Stimulated activated CD8-positive, alpha-beta memory T cell treated with anti-CD3 and anti-CD28 coated beads, Interleukin-12 subunit alpha, Interleukin-12 subunit beta, amount 100 ng/mL, for 1 hour (primary cell): ENCODE data around the gene MYLK3.
"Not testable (repeated sequence)": the region's sequence is repeated elsewhere in the genome, so short reads cannot be mapped to it uniquely, and the experiment has no call there.

Experiments
- DNase-seq: peaks from one replicate; pipeline ENCODE4 v3.0.0-alpha.2; 2020; ENCODE audit warnings: low read depth

MYLK3 gene

DNA sequence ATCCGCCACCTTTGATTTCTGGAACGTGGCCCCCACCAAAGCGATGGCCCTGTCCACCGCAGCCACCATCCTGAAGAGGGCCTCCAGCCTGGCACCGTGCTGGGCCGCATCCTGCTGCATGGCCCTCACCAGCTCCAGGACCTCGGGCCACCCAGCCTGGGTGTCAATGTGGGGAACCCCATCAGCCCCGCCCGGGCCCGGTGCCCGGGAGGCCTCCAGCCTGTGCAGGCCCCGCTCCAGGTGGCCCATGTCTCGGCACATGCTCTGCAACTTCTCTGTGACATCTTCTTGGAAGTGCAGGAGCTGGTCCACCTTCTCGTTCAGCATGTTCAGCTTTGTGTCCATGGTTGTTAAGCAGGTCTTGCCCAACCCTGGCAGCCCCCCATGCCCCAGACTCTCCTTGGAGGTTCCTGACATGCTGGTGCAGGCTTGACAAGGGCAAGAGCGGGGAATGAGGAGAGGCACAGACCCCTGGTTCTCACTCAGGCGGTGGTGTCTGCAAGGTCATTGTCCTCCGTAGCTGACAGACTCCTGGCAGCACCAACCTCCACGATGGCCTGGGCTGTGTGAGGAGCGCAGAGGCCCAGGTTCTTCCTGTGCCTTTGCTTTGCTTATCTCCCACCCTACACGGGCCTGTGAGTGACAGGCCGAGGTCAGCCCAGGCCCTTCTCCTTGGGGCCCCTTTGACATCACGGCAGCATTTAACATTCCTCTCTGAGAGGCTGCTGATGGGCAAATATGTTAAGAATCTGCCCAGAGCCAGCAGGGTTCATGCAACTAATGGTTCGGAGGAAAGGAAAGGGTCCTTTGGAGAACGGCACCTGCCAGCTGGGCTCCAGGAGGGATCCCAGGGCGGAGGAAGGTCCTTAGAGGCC lies at the start of gene MYLK3:
Gene MYLK3 (minus strand): TSS at position 568 of the 875 bp plus-strand sequence. CDS start 151 bp downstream, at position 417.
- no peak for DNase-seq

DNA sequence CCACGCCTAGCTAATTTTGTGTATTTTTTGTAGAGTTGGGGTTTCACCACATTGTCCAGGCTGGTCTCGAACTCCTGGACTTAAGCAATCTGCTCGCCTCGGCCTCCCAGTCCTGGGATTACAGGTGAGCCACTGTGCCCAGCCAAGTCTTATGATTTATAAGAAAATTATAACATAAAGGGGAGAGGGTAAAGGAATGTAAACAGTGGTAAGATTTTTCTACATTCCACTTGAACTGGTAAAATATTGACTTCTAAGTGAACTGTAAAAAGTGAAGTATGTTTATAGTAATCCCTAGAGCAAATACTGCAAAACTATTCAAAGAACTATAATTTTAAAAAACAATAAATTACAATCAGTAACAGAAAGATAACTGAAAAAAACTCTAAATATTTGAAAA lies 49.4 kb upstream of the MYLK3 start:
- no peak for DNase-seq

DNA sequence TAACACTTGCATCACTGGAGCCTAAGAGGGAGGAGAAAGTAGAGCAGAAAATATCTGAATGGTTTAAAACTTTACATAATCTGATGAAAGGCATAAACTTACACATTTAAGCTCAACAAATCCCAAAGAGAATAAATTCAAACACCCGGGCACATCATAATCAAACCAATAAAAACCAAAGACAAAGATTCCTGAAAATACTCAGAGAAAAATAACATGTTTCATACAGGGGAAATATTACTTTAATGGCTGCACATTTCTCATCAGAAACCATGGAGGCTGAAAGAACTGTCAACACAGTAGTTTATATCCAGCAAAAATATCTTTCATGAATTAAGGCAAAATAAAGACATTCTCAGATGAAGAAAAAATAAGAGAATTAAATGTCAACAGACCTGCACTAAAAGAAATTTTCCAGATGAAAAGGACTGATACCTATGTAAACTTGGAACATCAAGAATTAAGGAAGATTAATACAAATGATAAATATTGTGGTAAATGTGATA lies 48.7 kb upstream of the MYLK3 start:
- no peak for DNase-seq

DNA sequence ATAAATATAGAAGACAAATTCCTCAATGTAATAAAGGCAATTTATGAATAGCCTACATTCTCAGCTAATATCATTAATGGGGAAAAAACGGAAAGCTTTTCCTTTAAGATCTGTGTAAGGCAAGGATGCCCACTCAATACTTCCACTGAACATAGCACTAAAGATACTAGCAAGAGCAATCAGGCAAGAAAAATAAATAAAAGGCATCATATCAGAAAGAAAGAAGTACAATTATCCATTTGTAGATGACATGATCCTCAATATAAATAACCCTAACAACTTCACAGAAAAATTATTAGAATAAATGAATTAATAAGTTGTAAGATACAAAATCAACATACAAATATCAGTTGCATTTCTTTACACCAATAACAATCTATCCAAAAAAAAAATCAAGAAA lies 45.7 kb upstream of the MYLK3 start:
- DNase-seq, result no peak

DNA sequence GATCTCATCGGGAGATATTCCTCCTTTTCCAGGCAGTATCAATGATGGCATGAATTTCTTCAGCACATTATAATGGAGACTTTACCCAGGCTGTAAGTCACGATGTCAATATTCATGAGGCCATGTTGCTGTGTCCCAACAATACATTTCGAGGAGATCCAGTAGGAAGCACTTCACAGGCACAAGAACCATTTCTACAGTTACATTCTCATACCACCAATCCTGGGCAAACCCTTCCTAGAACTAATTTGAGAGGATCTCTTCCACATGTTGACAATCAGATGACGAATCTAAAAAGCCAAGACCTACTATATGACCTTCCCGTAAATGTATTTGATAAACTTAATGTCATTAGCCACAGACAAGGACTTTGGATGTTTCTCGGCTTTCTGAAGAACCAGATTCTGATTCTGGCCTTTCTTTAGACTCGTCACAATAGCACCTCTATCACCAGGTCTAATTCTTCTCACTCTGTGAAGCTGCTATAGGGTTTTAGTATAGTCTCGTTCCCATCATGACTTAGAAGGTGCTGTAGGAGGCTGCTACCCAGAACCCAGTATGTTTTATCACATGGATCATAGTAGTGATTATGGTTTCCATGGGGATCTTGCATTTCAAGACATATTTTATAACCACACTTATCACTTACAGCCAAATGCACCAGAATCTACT lies 42.6 kb upstream of the MYLK3 start:
- DNase-seq, result no peak

DNA sequence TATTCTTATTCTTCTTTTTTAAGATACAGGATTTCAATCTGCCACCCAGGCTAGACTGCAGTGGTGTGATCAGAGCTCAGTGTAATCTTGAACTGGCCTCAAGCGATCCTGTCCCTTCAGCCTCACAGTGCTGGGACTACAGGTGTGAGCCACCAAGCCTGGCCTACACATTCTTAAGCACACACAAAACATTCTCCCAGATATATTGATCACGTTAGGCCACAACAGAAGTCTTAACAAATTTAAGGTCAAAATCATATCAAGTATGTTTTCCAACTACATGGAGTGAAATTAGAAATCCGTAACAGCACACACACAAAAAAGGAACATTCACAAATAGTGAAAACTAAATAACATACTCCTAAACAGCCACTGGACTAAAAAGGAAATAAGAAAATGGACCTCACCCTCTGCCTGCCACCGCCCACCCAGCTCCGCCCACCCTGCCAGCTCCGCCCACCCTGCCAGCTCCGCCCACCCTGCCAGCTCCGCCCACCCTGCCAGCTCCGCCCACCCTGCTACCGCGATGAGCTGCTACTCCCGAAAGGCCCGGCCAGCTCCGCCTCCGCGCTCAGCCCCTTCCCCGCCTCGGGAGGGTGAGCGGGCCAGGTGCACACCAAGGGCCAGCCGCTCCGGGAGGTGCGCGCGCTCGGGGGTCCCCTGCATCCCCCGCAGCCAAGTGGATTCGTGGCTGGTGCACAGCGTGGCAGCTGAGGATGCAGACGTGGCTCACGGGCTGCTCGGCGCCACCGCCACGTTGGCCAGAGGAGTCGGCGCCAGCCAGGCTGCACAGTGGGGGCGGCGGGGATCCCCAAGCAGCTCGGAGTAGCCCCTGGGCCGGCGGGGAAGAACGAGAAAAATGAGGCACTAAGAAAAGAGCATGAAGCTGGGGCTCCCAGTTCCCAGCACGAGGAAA lies 41.6 kb upstream of the MYLK3 start:
- peak; percentile 62 for DNase-seq

DNA sequence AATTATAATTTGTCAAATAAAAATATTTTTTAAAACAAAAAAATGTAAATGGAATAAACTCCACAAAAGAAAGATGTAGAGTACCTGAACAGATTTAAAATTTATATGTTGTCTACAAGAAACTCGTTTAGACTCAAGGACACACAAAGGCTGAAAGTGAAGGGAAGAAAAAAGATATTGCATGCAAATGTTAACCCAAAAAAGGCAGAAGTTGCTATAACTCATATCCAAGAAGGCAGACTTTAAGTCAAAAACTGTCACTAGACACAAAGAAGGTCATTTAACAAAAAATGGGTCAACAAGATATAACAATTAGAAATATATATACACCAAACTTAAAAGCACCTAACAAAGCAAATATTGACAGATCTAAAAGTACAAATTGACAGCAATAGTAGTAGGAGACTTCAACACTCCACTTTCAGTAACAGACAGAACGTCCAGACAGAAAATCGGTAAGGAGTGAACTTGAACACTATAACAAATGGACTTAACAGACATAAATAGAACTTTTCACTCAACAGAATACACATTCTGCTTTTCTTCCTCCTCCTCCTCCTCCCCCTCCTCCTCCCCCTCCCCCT lies 40.8 kb upstream of the MYLK3 start:
- no peak for DNase-seq

DNA sequence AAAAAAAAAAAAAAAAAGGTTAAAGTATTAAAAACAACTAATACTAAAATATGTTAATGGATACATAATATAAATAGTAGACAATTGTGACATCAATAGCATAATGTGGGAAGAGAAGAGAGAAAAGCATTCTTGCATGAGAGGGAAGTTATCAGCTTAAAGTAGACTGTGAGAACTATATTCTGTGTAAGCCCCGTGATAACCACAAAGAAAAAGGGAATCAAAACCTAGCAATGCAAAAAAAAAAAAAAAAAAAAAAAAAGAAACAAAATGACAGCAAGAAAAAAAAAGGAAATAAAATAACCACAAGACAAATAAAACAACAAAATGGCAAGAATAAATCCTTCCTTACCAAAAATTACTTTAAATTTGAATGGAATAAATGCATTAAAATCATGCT lies 39.8 kb upstream of the MYLK3 start:
- no peak for DNase-seq

DNA sequence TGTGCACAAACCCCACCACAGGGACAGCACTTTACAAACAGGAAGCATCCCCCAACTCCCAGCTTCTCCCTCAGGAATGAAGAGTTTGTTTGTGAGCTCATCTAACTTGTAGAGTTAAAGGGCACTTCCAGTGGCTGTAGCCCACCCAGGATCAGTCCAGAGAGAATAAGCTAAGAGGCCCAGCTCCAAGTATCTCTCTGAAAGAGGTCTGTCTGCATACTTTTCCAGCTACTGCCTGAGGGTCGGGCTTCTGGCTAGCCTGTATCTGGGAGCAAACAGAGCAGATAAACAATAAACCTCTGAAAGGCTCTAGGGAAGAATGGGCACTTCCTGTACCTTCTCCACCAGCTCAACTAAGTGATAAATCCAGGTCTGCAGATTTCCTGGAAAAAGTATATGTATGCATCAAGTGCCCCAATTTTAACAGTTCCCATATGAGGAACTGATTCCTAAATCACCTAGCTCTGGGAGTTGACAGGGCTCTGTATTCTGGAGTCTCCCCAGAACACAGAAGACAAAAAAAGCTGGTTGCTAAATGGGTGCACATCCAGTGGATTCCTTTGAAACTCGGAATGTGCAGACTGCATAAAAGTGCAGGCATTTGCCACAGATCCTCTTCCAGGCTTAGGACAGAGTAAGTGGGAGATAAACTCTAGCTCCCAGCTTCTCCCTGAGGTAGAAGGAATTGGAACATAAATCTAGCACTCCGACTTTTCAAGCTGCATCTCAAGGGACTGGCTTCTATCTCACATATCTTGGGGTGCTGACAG lies 37.1 kb upstream of the MYLK3 start:
- no peak for DNase-seq

DNA sequence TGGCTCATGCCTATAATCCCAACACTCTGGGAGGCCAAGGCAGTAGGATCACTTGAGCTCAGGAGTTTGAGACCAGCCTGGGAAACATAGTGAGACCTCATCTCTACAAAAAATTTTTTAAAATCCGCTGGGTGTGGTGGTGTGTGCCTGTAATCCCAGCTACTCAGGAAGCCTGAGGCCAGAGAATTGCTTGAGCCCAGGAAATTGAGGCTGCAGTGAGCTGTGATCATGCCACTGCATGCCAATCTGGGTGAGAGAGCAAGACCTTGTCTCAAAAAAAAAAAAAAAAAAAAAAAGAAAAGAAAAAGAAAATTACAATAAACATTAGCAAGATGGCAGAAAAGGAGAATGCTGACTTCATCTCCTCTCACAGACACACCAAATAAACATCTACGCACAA lies 36.4 kb upstream of the MYLK3 start:
- not testable (repeated sequence) for DNase-seq

DNA sequence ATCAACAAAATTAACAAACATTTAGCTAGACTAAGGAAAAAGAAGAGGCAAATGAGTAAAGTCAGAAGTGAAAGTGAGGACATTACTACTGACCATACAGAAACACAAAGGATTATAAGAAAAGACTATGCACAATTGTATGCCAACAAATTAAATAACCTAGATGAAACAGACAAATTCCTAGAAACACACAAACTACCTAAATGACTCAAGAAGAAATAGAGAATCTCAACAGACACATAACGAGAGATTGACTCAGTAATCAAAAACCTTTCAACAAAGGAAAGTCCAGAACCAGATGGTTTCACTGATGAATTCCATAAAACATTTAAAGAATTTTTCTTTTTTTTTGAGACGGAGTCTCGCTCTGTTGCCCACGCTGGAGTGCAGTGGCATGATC lies 35.7 kb upstream of the MYLK3 start:
- no peak for DNase-seq

DNA sequence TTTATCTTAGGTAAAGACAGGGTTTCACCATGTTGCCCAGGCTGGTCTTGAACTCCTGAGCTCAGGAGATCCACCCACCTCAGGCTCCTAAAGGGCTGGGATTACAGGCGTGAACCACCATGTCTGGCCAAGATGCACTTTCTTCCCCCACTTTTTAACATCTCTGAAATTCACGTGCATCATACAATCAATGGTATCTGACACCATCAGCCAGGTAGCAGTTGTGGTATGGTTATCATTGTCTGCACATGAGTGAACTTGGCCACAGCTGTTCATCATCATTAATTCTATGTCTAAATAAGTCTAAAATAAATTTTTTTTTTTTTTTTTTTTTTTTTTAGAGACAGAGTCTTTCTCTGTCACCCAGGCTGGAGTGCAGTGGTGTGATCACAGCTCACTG lies 34.2 kb upstream of the MYLK3 start:
- no peak for DNase-seq

DNA sequence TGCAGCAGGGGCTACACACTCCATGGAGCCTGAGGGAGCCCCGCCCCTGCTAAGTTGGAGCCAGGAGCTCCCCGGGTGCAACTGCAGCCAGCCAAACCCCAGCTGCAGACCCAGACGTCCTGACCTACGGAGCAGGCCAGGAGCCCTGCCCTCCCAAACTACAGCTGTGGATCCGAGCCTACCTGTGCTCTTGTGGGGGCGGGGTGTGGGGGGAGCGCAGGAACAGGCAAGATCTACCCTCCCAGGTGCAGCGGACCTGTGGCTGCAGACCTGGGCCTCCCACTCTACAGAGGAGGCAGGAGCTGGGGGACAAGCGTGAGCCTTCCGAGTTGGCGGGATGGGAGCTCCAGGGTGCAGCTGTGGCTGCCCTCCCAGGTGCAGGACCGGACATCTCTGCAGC lies 29.7 kb upstream of the MYLK3 start:
- no peak for DNase-seq

DNA sequence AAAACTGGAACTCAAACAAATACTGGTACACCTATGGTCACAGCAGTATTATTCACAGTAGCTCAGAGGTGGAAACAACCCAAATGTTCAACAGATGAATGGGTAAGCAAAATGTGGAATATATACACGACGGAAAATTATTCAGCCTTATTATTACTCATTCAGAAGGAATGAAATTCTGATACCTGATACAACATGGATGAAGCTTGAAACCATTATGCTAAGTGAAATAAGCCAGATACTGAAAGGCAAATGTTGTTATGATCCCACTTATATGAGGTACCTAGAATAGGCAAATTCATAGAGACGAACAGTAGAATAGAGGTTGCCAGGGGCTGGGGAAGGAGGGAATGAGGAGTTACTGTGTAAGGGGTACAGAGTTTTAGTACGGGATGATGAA lies 27.1 kb upstream of the MYLK3 start:
- DNase-seq, result no peak

DNA sequence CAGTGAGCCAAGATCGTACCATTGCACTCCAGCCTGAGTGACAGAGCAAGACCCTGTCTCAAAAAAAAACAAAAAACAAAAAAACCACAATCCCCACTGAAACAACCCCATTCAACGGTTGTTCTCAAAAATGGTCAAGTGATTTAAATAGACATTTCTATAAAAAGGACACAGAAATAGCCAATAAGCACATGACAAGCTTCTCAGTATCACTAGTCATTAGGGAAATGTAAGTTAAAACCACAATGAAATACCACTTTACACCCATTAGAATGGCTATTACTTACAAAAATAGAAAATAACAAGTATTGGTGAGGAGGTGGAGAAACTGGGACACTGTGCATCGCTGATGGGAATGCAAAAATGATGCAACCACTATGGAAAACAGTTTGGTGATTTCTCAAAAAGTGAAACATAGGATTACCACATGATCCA lies 26.6 kb upstream of the MYLK3 start:
- DNase-seq, result no peak

DNA sequence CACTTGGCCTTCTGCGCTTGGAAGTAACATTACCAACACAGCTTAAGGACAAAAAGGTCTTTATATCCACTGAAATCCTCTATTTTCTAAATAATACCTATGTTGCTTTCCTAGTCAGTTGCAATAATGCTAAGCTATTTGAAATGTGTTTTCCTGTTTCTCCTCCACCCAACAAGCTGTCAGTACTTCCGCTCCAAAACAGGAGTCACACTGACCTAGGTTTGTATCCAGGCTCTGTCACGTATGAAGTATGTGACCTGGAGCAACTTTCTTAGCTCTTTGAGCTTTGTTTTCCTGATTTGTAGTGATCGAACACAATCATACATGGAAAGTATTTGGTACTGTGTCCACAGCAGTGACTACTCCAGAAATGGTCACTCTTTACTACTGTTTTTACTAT lies 24.3 kb upstream of the MYLK3 start:
- no peak for DNase-seq

DNA sequence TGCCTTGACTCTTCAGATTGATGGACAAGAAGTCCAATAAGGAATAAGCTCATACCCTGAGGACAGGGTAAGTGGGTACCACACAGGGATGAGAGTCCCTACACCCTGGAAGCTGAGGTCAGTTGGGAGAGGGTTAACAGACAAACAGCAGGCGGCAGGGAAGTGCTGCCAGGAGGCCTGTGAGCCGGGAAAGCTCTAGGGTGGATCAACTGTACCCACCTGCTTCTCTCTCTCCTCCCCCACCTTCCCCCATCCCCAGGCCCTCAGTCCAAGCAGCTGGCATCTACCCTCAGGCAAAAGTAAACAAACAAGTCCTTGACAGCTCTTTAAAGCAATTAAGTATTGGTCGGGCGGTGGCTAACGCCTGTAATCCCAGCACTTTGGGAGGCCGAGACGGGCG lies 20.7 kb upstream of the MYLK3 start:
- DNase-seq, result no peak

DNA sequence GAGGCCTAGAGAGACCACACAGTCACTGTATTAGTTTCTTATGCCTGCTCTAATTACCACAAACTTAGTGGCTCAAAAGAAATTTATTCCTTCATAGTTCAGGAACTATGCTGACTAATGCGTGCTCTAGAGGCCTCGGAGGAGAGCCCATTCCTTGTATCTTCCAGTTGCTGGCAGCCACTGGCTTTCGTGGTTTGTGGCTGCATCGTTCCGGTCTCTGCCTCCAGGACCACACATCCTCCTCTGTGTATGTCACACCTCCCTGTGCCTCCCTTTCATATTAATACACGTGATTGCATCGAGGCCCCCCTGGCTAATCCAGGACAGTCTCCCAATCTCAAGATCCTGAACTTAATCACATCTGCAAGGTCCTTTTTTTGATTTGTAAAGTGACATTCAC lies 16.9 kb upstream of the MYLK3 start:
- no peak for DNase-seq

DNA sequence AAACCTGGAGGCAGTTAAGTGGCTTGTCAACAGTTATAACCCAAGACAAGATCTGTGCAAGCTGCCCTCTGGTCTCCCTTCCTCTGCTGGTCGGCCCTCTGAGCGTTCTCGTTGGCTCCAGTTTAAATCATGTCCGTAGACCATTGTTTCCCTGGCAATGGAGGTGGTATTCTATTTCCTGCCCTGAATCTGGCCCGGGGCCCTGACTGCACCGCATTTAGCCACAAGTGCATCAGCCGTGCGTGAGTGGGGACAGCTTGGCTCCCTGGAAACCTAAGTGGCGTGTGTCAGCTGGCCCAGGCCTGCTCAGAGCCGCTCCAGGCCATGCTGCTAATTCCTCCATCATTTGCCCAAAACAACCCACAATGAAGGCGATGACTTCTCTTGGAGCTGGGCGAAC lies 15.0 kb upstream of the MYLK3 start:
- DNase-seq, result no peak

DNA sequence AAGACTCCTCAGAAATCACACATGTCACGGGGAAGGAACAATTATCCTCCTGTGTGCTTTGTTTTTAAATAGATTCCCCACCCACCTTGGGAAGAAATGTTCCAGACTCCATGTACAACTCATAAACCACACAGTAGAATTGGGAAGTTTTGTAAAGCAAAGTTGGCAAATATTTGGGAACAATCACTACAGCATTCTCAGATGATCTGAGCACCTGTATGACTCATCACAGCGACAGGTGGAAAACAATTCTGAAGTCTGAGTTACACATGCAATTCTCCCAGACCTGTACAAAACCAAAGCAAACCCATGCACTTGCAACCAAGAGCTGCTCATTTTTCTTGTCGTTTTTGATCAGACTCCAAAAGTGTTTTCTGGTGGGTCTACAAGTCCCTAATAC lies 14.4 kb upstream of the MYLK3 start:
- no peak for DNase-seq

DNA sequence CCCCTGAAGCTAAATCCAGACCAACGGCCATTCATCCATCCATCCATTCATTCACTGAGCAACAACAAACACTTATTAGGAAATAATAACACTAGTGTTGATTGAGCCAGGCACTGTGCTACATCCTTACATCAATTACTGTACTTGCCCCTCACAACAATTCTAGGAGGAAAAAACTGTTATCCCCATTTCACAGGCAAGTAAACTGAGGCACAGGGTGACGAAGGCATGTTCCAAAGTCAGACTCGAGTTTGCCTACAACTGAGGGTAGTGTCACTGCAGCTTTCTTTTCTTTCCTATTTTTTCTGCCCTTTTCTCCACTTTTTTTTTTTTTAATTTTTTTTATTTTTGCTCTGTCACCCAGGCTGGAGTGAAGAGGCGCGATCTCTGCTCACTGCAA lies 11.2 kb upstream of the MYLK3 start:
- no peak for DNase-seq
